Choroid plexus epithelial cell (primary cell): ENCODE data around the gene MGME1.
A peak's percentile ranks its signal among the peaks of the same experiment; 100 is the strongest.

ENCODE experiments used
- DNase-seq: peaks from one replicate; pipeline ENCODE4 v3.0.0-alpha.2; 2010; ENCODE audit warnings: low read depth
- H3K4me3 ChIP-seq: 2 replicates; pipeline ENCODE4 v1.5.1; 2011; ENCODE audit warnings: low read depth, mild to moderate bottlenecking, control low read depth, low read length, moderate library complexity
- CTCF ChIP-seq: conservative IDR thresholded peaks from 2 replicates; pipeline ENCODE4 v1.5.1; 2011; ENCODE audit warnings: low read depth, mild to moderate bottlenecking, control low read depth, inconsistent platforms, low read length, moderate library complexity

The MGME1 gene

GRCh38 chr20:17993546-17993945 is 24.7 kb downstream of the MGME1 start:
- DNase-seq, result no peak
- no peak overlapping the region for H3K4me3 ChIP-seq
- no peak for TF ChIP-seq CTCF

GRCh38 chr20:17995967-17996819 is 27.4 kb downstream of the MGME1 start:
- peak overlapping the region; percentile 24 for H3K4me3 ChIP-seq
- TF ChIP-seq CTCF, result peak; percentile 92
- DNase-seq, result peak; percentile 82

GRCh38 chr20:17998446-17998845 is 29.6 kb downstream of the MGME1 start:
- no peak for TF ChIP-seq CTCF
- no peak overlapping the region for H3K4me3 ChIP-seq
- no peak for DNase-seq

GRCh38 chr20:17999566-17999965 is 30.7 kb downstream of the MGME1 start:
- no peak overlapping the region for H3K4me3 ChIP-seq
- TF ChIP-seq CTCF, result no peak
- no peak for DNase-seq

GRCh38 chr20:18001131-18001921 is 32.5 kb downstream of the MGME1 start:
- TF ChIP-seq CTCF, result no peak
- DNase-seq, result peak; percentile 97
- H3K4me3 ChIP-seq, result no peak overlapping the region

- no peak overlapping the region for H3K4me3 ChIP-seq
- no peak for TF ChIP-seq CTCF
- DNase-seq, result no peak
Observed at GRCh38 chr20:18003897-18004296, 35.1 kb downstream of the MGME1 start.
